HCT116 (cell line): ENCODE data around the gene DPF3. TPM values are rescaled to one million over a fixed set of nuclear protein-coding genes. Genes with fewer than 3 reads are reported as not detected.

Experiments used
- ATAC-seq: fragments of 200-7000 bp; cut with Tn5 transposase; 2 replicates; pipeline ENCODE4 v1.9.1; 2020; ENCODE audit warnings: mild to moderate bottlenecking, moderate library complexity
- BruUV-seq: library from RNA; stranded (reverse); fragments of 400-500 nt; replicated peaks from 2 replicates; lab custom pipeline; 2021; lab: Mats Ljungman, UMichigan
- CTCF ChIA-PET: fragments of 300-600 bp; sonication (Branson Sonifier 250); formaldehyde crosslinking; loops from one replicate; lab custom pipeline; 2021; ENCODE audit warnings: antibody characterized with exemption; lab: Charles Lee
- POLR2A ChIA-PET: fragments of 300-600, 350-600 bp; sonication (Branson Sonifier 250); formaldehyde crosslinking; loops from one replicate; lab custom pipeline; 2021; ENCODE audit warnings: antibody characterized with exemption; lab: Charles Lee
- RAD21 ChIA-PET, 2 experiments: fragments of 300-600 bp; sonication (Branson Sonifier 250); formaldehyde crosslinking; loops; one replicate each; lab custom pipeline; 2023; ENCODE audit warnings: low total read pairs in 2 of 2; ENCODE audit not compliant: uncharacterized antibody in 2 of 2, unreplicated experiment in 2 of 2, low non-redundant PET in 1 of 2; lab: Charles Lee
- DNase-seq: peaks from one replicate; pipeline ENCODE4 v3.0.0-alpha.2; 2010; ENCODE audit warnings: low read depth, low spot score
- H2AFZ ChIP-seq: fragments of 200-600 bp; shearing (Covaris generic), sonication (generic); 2 replicates; pipeline ENCODE4 v1.6.1; 2017; ENCODE audit warnings: low read depth, mixed run types, mixed read lengths, antibody characterized with exemption, low read length; ENCODE audit not compliant: poor library complexity, severe bottlenecking
- H3K27ac ChIP-seq: 2 replicates; pipeline ENCODE4 v1.5.1; 2012; ENCODE audit warnings: low read depth, low read length
- H3K27me3 ChIP-seq: fragments of 200-600 bp; sonication (generic); 2 replicates; pipeline ENCODE4 v1.6.1; 2016; ENCODE audit warnings: mixed run types, low read length, mixed read lengths; ENCODE audit not compliant: insufficient read depth
- H3K36me3 ChIP-seq, 2 experiments: fragments of 200-500 bp in 1 of 2; fragments of 200-600 bp in 1 of 2; sonication (Bioruptor generic) in 1 of 2; sonication (generic) in 1 of 2; 2 replicates each; pipeline versions ENCODE4 v1.5.1 to v1.6.1; 2014 to 2016; ENCODE audit warnings: low read length in 2 of 2, inconsistent platforms in 1 of 2, mixed read lengths in 1 of 2, mixed run types in 1 of 2; ENCODE audit not compliant: insufficient read depth in 2 of 2, control insufficient read depth in 1 of 2
- H3K4me1 ChIP-seq, 2 experiments: fragments of 200-600 bp in 1 of 2; sonication (generic) in 1 of 2; 2 replicates each; pipeline versions ENCODE4 v1.5.1 to v1.6.1; 2012 to 2017; ENCODE audit warnings: low read length in 2 of 2, inconsistent platforms in 1 of 2, mild to moderate bottlenecking in 1 of 2, mixed read lengths in 1 of 2, mixed run types in 1 of 2, moderate library complexity in 1 of 2; ENCODE audit not compliant: insufficient read depth in 2 of 2, control insufficient read depth in 1 of 2
- H3K4me2 ChIP-seq: fragments of 200-600 bp; sonication (generic); 2 replicates; pipeline ENCODE4 v1.6.1; 2017; ENCODE audit warnings: mixed run types, low read length, mixed read lengths
- H3K4me3 ChIP-seq, 2 experiments: fragments of 200-600 bp in 1 of 2; sonication (generic) in 1 of 2; replicated peaks in 1 of 2; 2 replicates each; pipeline ENCODE4 v1.5.1; 2011 to 2016; ENCODE audit warnings: low read length in 2 of 2, control low read depth in 1 of 2, low read depth in 1 of 2, mild to moderate bottlenecking in 1 of 2, mixed read lengths in 1 of 2, mixed run types in 1 of 2
- H3K79me2 ChIP-seq: fragments of 200-600 bp; sonication (generic); 2 replicates; pipeline ENCODE4 v1.6.1; 2017; ENCODE audit warnings: mild to moderate bottlenecking, mixed run types, low read length, moderate library complexity, mixed read lengths; ENCODE audit not compliant: insufficient read depth
- H3K9ac ChIP-seq: fragments of 200-600 bp; sonication (generic); 2 replicates; pipeline ENCODE4 v1.6.1; 2016; ENCODE audit warnings: low read length, mixed read lengths
- H3K9me2 ChIP-seq: fragments of 200-600 bp; sonication (generic), shearing (Covaris generic); 2 replicates; pipeline ENCODE4 v1.6.1; 2017; ENCODE audit warnings: mixed run types, mild to moderate bottlenecking, moderate library complexity; ENCODE audit not compliant: insufficient read depth
- H3K9me3 ChIP-seq, 2 experiments: fragments of 200-500 bp in 1 of 2; fragments of 200-600 bp in 1 of 2; sonication (Bioruptor generic) in 1 of 2; sonication (generic) in 1 of 2; 2 replicates each; pipeline ENCODE4 v1.6.1; 2014 to 2017; ENCODE audit warnings: low read length in 2 of 2, mixed read lengths in 2 of 2, inconsistent platforms in 1 of 2, low read depth in 1 of 2, mild to moderate bottlenecking in 1 of 2, mixed run types in 1 of 2, moderate library complexity in 1 of 2; ENCODE audit not compliant: control insufficient read depth in 1 of 2, insufficient read depth in 1 of 2
- H4K20me1 ChIP-seq: fragments of 200-600 bp; sonication (generic), shearing (Covaris generic); 2 replicates; pipeline ENCODE4 v1.6.1; 2017; ENCODE audit warnings: mixed run types, mild to moderate bottlenecking, moderate library complexity; ENCODE audit not compliant: insufficient read depth
- ATF3 ChIP-seq: IDR thresholded peaks from 2 replicates; pipeline ENCODE4 v1.6.1; 2012
- CTCF ChIP-seq, 3 experiments: fragments of 200-600 bp in 1 of 3; sonication (generic) in 1 of 3; IDR thresholded peaks in 2 of 3; conservative IDR thresholded peaks in 1 of 3; 2 replicates each; pipeline ENCODE4 v1.5.1; 2012 to 2017; ENCODE audit warnings: low read depth in 2 of 3, low read length in 2 of 3, antibody characterized with exemption in 1 of 3, borderline replicate concordance in 1 of 3, control low read depth in 1 of 3, mild to moderate bottlenecking in 1 of 3, mixed read lengths in 1 of 3, mixed run types in 1 of 3, moderate library complexity in 1 of 3; ENCODE audit not compliant: insufficient read depth in 1 of 3
- EGR1 ChIP-seq: IDR thresholded peaks from 2 replicates; pipeline ENCODE4 v1.6.1; 2012; ENCODE audit warnings: low read depth
- EZH2 ChIP-seq: fragments of 200-600 bp; sonication (generic); IDR thresholded peaks from 2 replicates; pipeline ENCODE4 v1.6.1; 2017; ENCODE audit warnings: antibody characterized with exemption, mixed run types
- FOSL1 ChIP-seq: IDR thresholded peaks from 2 replicates; pipeline ENCODE4 v1.6.1; 2012; ENCODE audit warnings: low read depth
- JUND ChIP-seq: IDR thresholded peaks from 2 replicates; pipeline ENCODE4 v1.6.1; 2012
- REST ChIP-seq: IDR thresholded peaks from 2 replicates; pipeline ENCODE4 v1.6.1; 2012; ENCODE audit warnings: low read depth
- SP1 ChIP-seq: IDR thresholded peaks from 2 replicates; pipeline ENCODE4 v1.6.1; 2012; ENCODE audit warnings: low read depth
- ZBTB33 ChIP-seq: IDR thresholded peaks from 2 replicates; pipeline ENCODE4 v1.6.1; 2011; ENCODE audit warnings: mild to moderate bottlenecking, low read length, moderate library complexity; ENCODE audit not compliant: insufficient replicate concordance; ENCODE audit errors: extremely low read depth
- intact Hi-C: fragments of 100-400 bp; cut with micrococcal nuclease; formaldehyde crosslinking; loops from 2 replicates; pipeline ENCODE4 v1.10.0; 2022
- total RNA-seq: library from RNA; stranded (reverse); gene quantifications from one replicate; pipeline ENCODE4 v1.2.1, GENCODE V29; 2021; ENCODE audit not compliant: unreplicated experiment

Gene DPF3
- total RNA-seq, 1 experiment from 2014 or later: 0.27 TPM

GRCh38 chr14:72766296-72766695, 127.6 kb downstream of the DPF3 start:
- H3K9me3 ChIP-seq: peaks cover 0 to 14% of the 10 kb centered on the region in 2 experiments; a peak in 2 of 4 replicates
- ChIA-PET POLR2A (no interaction called here), CTCF (no interaction called here), RAD21 (no interaction called here)
- H3K9ac ChIP-seq: no peak overlapping the region
- H3K79me2 ChIP-seq: no peaks in the 10 kb centered on the region
- DNase-seq (no peak), ATAC-seq (no peak)
- no peaks in the 10 kb centered on the region for H4K20me1 ChIP-seq
- H3K4me3 ChIP-seq: no peak overlapping the region
- H3K9me2 ChIP-seq: no peaks in the 10 kb centered on the region
- no peaks in the 10 kb centered on the region for H3K36me3 ChIP-seq
- no TSS peak for BruUV-seq
- no peak for TF ChIP-seq ZBTB33
- TF ChIP-seq ATF3: no peak
- TF ChIP-seq EGR1: no peak
- no peak for TF ChIP-seq REST
- no peak for TF ChIP-seq JUND
- TF ChIP-seq FOSL1: no peak
- TF ChIP-seq CTCF (IDR thresholded peaks at IDR 0.05 in 2 of 3, conservative IDR thresholded peaks at IDR 0.05 in 1 of 3; ENCODE audit: borderline replicate concordance in 1 of 3, insufficient read depth in 1 of 3, low read depth in 2 of 3, low read length in 2 of 3): no peak
- no peak for TF ChIP-seq SP1
- no peak for TF ChIP-seq EZH2
- H3K27ac ChIP-seq: no peak overlapping the region
- no peaks in the 10 kb centered on the region for H3K27me3 ChIP-seq
- no peak overlapping the region for H2AFZ ChIP-seq
- intact Hi-C loops: no loop called here
- no peaks in the 10 kb centered on the region for H3K4me1 ChIP-seq
- no peak overlapping the region for H3K4me2 ChIP-seq
